ENCODE data around the gene GNLY. TPM values are rescaled to one million over a fixed set of nuclear protein-coding genes. Genes with fewer than 3 reads are reported as not detected.

The GNLY gene
- total and polyA plus RNA-seq, 9 of the 15 experiments (the other 6 are each of a cell fraction or from before 2014, with no cell fraction given) = not detected

DNA sequence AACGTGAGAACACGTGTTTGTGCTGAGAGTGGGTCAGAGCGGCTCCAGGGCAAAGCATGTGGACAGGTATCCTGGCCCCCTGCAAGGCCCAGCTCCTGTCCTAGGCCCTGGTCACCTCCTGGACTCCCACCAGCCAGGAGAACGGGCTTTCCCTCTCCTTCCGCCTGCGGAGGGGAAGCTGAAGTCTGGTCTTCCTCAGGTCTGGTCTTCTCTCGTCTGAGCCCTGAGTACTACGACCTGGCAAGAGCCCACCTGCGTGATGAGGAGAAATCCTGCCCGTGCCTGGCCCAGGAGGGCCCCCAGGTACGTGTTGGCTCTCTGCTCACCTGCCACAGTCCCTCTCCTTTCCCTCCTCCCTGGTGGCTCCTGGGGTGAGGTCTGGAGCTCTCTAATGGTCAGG lies 963 bp downstream of the GNLY start (continued):
- TF ChIP-seq, protein P1, sequence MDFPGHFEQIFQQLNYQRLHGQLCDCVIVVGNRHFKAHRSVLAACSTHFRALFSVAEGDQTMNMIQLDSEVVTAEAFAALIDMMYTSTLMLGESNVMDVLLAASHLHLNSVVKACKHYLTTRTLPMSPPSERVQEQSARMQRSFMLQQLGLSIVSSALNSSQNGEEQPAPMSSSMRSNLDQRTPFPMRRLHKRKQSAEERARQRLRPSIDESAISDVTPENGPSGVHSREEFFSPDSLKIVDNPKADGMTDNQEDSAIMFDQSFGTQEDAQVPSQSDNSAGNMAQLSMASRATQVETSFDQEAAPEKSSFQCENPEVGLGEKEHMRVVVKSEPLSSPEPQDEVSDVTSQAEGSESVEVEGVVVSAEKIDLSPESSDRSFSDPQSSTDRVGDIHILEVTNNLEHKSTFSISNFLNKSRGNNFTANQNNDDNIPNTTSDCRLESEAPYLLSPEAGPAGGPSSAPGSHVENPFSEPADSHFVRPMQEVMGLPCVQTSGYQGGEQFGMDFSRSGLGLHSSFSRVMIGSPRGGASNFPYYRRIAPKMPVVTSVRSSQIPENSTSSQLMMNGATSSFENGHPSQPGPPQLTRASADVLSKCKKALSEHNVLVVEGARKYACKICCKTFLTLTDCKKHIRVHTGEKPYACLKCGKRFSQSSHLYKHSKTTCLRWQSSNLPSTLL (IDR thresholded peaks at IDR 0.05) = no peak
- TF ChIP-seq SAFB (IDR thresholded peaks at IDR 0.05; ENCODE audit: borderline replicate concordance, low read depth, low read length) (no peak), ZNF175 (CRISPR knock-in tag; IDR thresholded peaks at IDR 0.05; ENCODE audit: low read depth) (no peak), FOXJ3 (CRISPR knock-in tag; IDR thresholded peaks at IDR 0.05) (no peak), ZNF12 (CRISPR knock-in tag; IDR thresholded peaks at IDR 0.05) (no peak), SP2 (IDR thresholded peaks at IDR 0.05; ENCODE audit: extremely low read depth, low read depth, low read length, poor library complexity, severe bottlenecking) (no peak), ZNF584 (CRISPR knock-in tag; IDR thresholded peaks at IDR 0.05; ENCODE audit: low read depth) (no peak)
